K562 (cell line): ENCODE data around the gene SMAD3. TPM values are rescaled to one million over a fixed set of nuclear protein-coding genes. Genes with fewer than 3 reads are reported as not detected.

Experiments
- ATAC-seq: fragments of 200-7000 bp; cut with Tn5 transposase; 3 replicates; pipeline ENCODE4 v1.9.1; 2020; ENCODE audit warnings: moderate library complexity
- BruUV-seq: library from RNA; stranded (reverse); fragments of 400-500 nt; replicated peaks from 2 replicates; lab custom pipeline; 2021; lab: Mats Ljungman, UMichigan
- CTCF ChIA-PET: fragments of 300-600 bp; formaldehyde crosslinking; extraction: SDS; loops from one replicate; lab custom pipeline; 2021; ENCODE audit warnings: low intra/inter-chr PET ratio; lab: Yijun Ruan, JAX
- POLR2A ChIA-PET: fragments of 300-600, 350-650 bp; sonication (Branson Sonifier 250); formaldehyde crosslinking; extraction: SDS; loops from one replicate; lab custom pipeline; 2021; ENCODE audit warnings: antibody characterized with exemption, inconsistent platforms; lab: Yijun Ruan, JAX
- DNase-seq, 4 experiments: peaks; one replicate each; pipeline versions ENCODE4 v3.0.0 to v3.0.0-alpha.2; 2011 to 2018; ENCODE audit warnings: low spot score in 3 of 4, mixed read lengths in 3 of 4; ENCODE audit errors: extremely low read depth in 1 of 4
- FAIRE-seq: peaks from 2 replicates; lab custom pipeline; 2011; peaks lifted over from hg19 to GRCh38; lab: Jason Lieb, UNC
- H2AFZ ChIP-seq: 2 replicates; pipeline ENCODE4 v1.6.0; 2011; ENCODE audit warnings: low read depth, low read length, control low read depth, inconsistent platforms
- H3K27ac ChIP-seq: fragments of 200-600 bp; 3 replicates; pipeline ENCODE4 v1.8.0; 2011; ENCODE audit warnings: low read depth, mild to moderate bottlenecking, control low read depth, inconsistent platforms, low read length, moderate library complexity, mixed read lengths; ENCODE audit errors: extremely low read depth
- H3K27me3 ChIP-seq, 2 experiments: fragments of 300-600 bp in 1 of 2; 2 replicates in 1 of 2; 3 replicates in 1 of 2; pipeline versions ENCODE4 v1.6.0 to v1.8.0; 2011; ENCODE audit warnings: inconsistent platforms in 2 of 2, low read length in 2 of 2, mild to moderate bottlenecking in 1 of 2, mixed read lengths in 1 of 2, moderate library complexity in 1 of 2; ENCODE audit not compliant: control insufficient read depth in 2 of 2, insufficient read depth in 2 of 2
- H3K36me3 ChIP-seq: fragments of 300-600 bp; 3 replicates; pipeline ENCODE4 v1.8.0; 2011; ENCODE audit warnings: mild to moderate bottlenecking, low read length, inconsistent platforms; ENCODE audit not compliant: control insufficient read depth, insufficient read depth
- H3K4me1 ChIP-seq, 2 experiments: fragments of 200-600 bp in 1 of 2; replicated peaks in 1 of 2; 2 replicates in 1 of 2; 3 replicates in 1 of 2; pipeline versions ENCODE4 v1.5.1 to v1.8.0; 2011; ENCODE audit warnings: inconsistent platforms in 2 of 2, low read length in 2 of 2, mild to moderate bottlenecking in 1 of 2, mixed read lengths in 1 of 2, moderate library complexity in 1 of 2; ENCODE audit not compliant: control insufficient read depth in 2 of 2, insufficient read depth in 2 of 2
- H3K4me2 ChIP-seq: 2 replicates; pipeline ENCODE4 v1.6.1; 2011; ENCODE audit warnings: low read length, control low read depth, inconsistent platforms, mixed read lengths; ENCODE audit not compliant: insufficient read depth
- H3K4me3 ChIP-seq: fragments of 200-600 bp; sonication (generic), shearing (Covaris generic); 2 replicates; pipeline ENCODE4 v1.5.1; 2016; ENCODE audit warnings: control low read depth, inconsistent platforms
- H3K79me2 ChIP-seq: fragments of 200-600 bp; 3 replicates; pipeline ENCODE4 v1.8.0; 2011; ENCODE audit warnings: low read length, inconsistent platforms; ENCODE audit not compliant: control insufficient read depth, insufficient read depth
- H3K9ac ChIP-seq, 2 experiments: 2 replicates each; pipeline versions ENCODE4 v1.6.0 to v1.6.1; 2011; ENCODE audit warnings: low read depth in 2 of 2, low read length in 2 of 2, control low read depth in 1 of 2, inconsistent platforms in 1 of 2, mild to moderate bottlenecking in 1 of 2, mixed read lengths in 1 of 2; ENCODE audit not compliant: insufficient read depth in 1 of 2
- H3K9me1 ChIP-seq: one replicate; pipeline ENCODE4 v1.6.0; 2011; ENCODE audit warnings: inconsistent platforms, mild to moderate bottlenecking, low read length, moderate library complexity; ENCODE audit not compliant: control insufficient read depth, insufficient read depth
- H3K9me3 ChIP-seq: replicated peaks from 2 replicates; pipeline ENCODE4 v1.5.1; 2011; ENCODE audit warnings: low read depth, low read length, inconsistent platforms; ENCODE audit not compliant: control insufficient read depth, insufficient read depth
- H4K20me1 ChIP-seq: replicated peaks from 2 replicates; pipeline ENCODE4 v1.6.1; 2011; ENCODE audit warnings: low read length, inconsistent platforms, mixed read lengths; ENCODE audit not compliant: control insufficient read depth, insufficient read depth
- HNRNPL ChIP-seq: fragments of 200-400 bp; formaldehyde crosslinking; IDR thresholded peaks from 2 replicates; pipeline ENCODE4 v1.6.1; 2017; ENCODE audit warnings: low read depth, mild to moderate bottlenecking, low read length
- KLF1 ChIP-seq: fragments of 450-650 bp; IDR thresholded peaks from 2 replicates; pipeline ENCODE4 v1.6.1; 2016; ENCODE audit warnings: missing genetic modification characterization, missing compliant biosample characterization
- POLR2B ChIP-seq: fragments of 450-650 bp; IDR thresholded peaks from 2 replicates; pipeline ENCODE4 v1.6.1; 2018; ENCODE audit warnings: low read depth; ENCODE audit not compliant: partially characterized antibody
- PRMT5 ChIP-seq: sonication (generic); formaldehyde crosslinking; IDR thresholded peaks from 2 replicates; pipeline ENCODE4 v1.5.0; 2020; ENCODE audit warnings: missing genetic modification reagents
- TCF15 ChIP-seq: fragments of 250-450 bp; sonication (Bioruptor Pico); IDR thresholded peaks from 2 replicates; pipeline ENCODE4 v1.8.0; 2022; ENCODE audit warnings: moderate library complexity, mild to moderate bottlenecking, inconsistent platforms
- ZFP36 ChIP-seq: fragments of 150-350 bp; IDR thresholded peaks from 2 replicates; pipeline ENCODE4 v1.6.1; 2018; ENCODE audit warnings: low read length, low read depth; ENCODE audit not compliant: partially characterized antibody
- ZNF239 ChIP-seq: fragments of 250-450 bp; sonication (Bioruptor Pico); IDR thresholded peaks from 2 replicates; pipeline ENCODE4 v1.4.0; 2020; ENCODE audit warnings: mild to moderate bottlenecking
- WGBS: fragments of 100-300 bp; shearing (Covaris generic); methylation state at CpG from one replicate; pipeline ENCODE4 v1.1.6; 2016; ENCODE audit warnings: low coverage, mixed read lengths; ENCODE audit not compliant: insufficient coverage; ENCODE audit errors: missing lambda C conversion rate; 5-methylcytosine and 5-hydroxymethylcytosine counted together
- in situ Hi-C: fragments of 300-500 bp; cut with MboI; formaldehyde crosslinking; loops from 4 replicates; pipeline ENCODE4 v1.15.0; 2018; ENCODE audit warnings: inconsistent platforms, mixed read lengths
- intact Hi-C: fragments of 100-400 bp; cut with micrococcal nuclease; formaldehyde crosslinking; loops from 2 replicates; pipeline ENCODE4 v1.14.2; 2022
- polyA plus RNA-seq, 8 experiments: library from polyadenylated mRNA; depleted of rRNA in 4 of 8; stranded (reverse) in 5 of 8; unstranded in 3 of 8; fragments of >200 nt; fragmentation: Nextera tagmentation in 2 of 8; fragmentation: Illumina TruSeq in 1 of 8; extraction: Ambion mirVana in 2 of 8; extraction: Trizol in 1 of 8; gene quantifications; 2 replicates each; pipeline versions ENCODE4 v1.2.1 to v1.2.3, GENCODE V29; 2011 to 2014; ENCODE audit warnings: inconsistent platforms in 1 of 8, missing spikeins in 1 of 8
- total RNA-seq, 7 experiments: library from RNA; depleted of rRNA in 6 of 7; stranded (reverse); fragments of >200 nt in 6 of 7; fragmentation: Illumina TruSeq in 2 of 7; extraction: Trizol in 2 of 7; gene quantifications; 2 replicates each; pipeline versions ENCODE4 v1.2.1 to v1.2.3, GENCODE V29; 2011 to 2021; ENCODE audit warnings: low replicate concordance in 1 of 7

Gene SMAD3
- total and polyA plus RNA-seq, 9 of the 15 experiments (the other 6 are each of a cell fraction or from before 2014, with no cell fraction given), result 4.3 to 39.2 (median 11.1) TPM

GRCh38 chr15:67091980-67092677, 26.7 kb downstream of the SMAD3 start (continued):
- no peak for TF ChIP-seq TCF15 (CRISPR knock-in tag)
- TF ChIP-seq KLF1 (tag), result no peak
- TF ChIP-seq POLR2B, result no peak
- no peak for TF ChIP-seq ZNF239 (CRISPR knock-in tag)

- Histone ChIP-seq H3K9me3 (no peaks in the 10 kb centered on the region), H3K4me1 (peaks cover 60 to 74% of the 10 kb centered on the region in 2 experiments), H3K9me1 (peaks cover 5% of the 10 kb centered on the region), H3K36me3 (peaks cover 37% of the 10 kb centered on the region; the same call in 2 of the 3 replicates), H4K20me1 (no peaks in the 10 kb centered on the region), H3K79me2 (peaks cover 92% of the 10 kb centered on the region), H3K9ac (peak overlapping the region; percentile 9 to 53; a peak in 2 of 4 replicates), H2AFZ (no peak overlapping the region), H3K27me3 (no peaks in the 10 kb centered on the region), H3K27ac (peak overlapping the region; percentile 97), H3K4me3 (no peak overlapping the region), H3K4me2 (no peak overlapping the region; the same call in 1 of the 2 replicates)
- TF ChIP-seq HNRNPL (no peak), ZFP36 (peak; percentile 57), PRMT5 (CRISPR knock-in tag) (no peak)
- CTCF ChIA-PET, result no interaction called here
- in situ Hi-C loops, result no loop called here
- no TSS peak for BruUV-seq
- WGBS, result 74% methylated on average over 9 of the region's 9 CpGs
- intact Hi-C loops, result no loop called here
- POLR2A ChIA-PET, result interaction anchor here (0.6 to 1.9 kb wide), 6 partner anchors 8 to 747 kb away, joined by 3 to 9 read pairs (median 4); no protein-coding TSS in a partner anchor
- DNase-seq (no peak), ATAC-seq (no peak), FAIRE-seq (no peak)
Measured at GRCh38 chr15:67092752-67093503, 27.5 kb downstream of the SMAD3 start.
